ENCODE measurements around the gene CUX1. TPM values are rescaled to one million over a fixed set of nuclear protein-coding genes. Genes with fewer than 3 reads are reported as not detected.
"Not testable (repeated sequence)": the region's sequence is repeated elsewhere in the genome, so short reads cannot be mapped to it uniquely, and the experiment has no call there.

CUX1 gene
- total RNA-seq, 2 donors from 2014 or later: 8.6 to 23.3 TPM

DNA sequence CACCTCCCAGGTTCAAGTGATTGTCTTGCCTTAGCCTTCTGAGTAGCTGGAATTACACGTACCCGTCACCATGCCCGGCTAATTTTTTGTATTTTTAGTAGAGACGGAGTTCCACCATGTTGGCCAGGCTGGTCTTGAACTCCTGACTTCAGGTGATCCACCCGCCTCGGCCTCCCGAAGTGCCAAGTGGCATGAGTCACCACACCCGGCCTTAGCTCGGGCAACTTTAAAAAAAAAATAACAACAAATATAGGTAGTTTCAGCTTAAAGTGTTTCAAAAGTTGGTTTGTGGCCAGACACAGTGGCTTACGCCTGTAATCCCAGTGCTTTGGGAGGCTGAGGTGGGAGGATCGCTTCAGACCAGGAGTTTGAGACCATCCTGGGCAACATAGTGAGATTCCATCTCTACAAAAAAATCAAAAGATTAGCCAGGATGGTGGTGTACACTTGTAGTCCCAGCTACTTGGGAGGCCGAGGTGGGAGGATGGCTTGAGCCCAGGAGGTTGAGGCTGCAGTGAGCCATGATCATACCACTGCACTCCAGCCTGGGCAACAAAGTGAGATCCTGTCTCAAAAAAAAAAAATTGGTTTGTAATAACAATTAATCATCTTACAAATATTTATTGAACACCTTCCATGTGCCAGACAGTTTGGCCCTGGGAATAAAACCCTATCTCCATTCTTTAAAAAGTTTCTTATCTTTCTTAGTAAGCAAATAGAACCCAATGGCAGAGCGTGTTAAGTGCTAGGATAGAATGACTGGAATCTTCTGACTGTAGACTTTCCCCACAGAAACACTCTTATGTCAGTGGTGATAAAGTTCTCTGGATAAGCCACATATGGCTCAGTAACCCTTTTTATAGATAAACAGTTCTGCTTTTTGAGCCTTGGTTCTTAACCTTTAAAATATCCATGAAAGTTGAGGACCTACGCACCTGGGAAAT lies 104.4 kb downstream of the CUX1 start:
- peak overlapping the region in 1 of 2 donors; percentile 41 for H3K27ac Mint-ChIP-seq
- not testable (repeated sequence) for DNase-seq (ENCODE audit: low spot score in 2 of 2); H3K36me3 Mint-ChIP-seq; ATAC-seq; H3K9me3 Mint-ChIP-seq

DNA sequence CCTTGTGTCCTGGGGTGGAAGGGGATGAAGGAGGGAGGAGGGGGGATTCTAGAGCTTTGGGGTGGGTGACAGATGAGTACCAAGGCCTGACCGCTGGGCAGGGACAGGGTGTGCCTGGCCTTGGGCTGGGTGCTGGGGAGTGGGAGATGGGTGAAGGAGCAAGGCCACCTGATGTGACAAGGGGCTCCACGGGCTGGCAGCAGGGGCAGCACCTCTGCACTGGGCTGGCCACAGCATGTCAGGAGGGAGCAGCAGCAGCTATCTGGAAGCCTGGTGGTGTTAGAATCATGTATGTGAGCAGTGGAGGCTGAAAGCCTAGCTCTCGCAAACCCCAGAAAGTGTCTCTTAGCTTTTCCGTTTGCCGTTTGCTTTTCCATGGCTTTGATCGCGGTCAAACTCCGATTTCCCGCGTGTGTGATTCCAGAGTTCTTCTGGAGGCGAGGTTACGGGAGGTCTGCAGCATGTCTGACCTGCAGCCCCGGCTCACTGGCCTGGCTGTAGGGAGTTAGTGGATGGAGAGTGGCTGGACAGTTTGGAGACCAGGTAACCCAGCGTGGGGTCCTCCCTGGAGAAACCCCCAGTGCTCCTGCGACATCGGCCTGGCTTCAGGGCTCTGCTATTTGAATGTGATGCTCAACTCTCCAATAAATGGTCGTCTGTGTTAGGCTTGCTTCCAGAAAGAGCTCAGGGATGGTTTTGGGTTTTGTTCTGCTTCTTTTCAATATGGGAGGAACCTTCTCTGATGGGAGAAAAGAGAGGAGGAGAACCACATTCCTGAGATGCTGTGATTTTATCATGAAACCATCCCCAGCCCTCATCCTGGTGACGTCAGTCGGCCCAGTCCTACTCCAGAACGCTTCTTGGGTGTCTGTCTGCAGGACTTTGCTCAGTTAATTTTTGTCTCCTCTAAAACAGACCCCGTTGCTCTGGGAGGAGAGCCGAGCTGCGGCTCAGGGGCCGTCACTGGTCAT lies 105.5 kb downstream of the CUX1 start:
- ATAC-seq (no peak), DNase-seq (ENCODE audit: low spot score in 2 of 2) (no peak)
- Mint-ChIP-seq H3K27ac (peak overlapping the region; percentile 36 to 41), H3K36me3 (no peaks in the 10 kb centered on the region), H3K9me3 (no peaks in the 10 kb centered on the region)

DNA sequence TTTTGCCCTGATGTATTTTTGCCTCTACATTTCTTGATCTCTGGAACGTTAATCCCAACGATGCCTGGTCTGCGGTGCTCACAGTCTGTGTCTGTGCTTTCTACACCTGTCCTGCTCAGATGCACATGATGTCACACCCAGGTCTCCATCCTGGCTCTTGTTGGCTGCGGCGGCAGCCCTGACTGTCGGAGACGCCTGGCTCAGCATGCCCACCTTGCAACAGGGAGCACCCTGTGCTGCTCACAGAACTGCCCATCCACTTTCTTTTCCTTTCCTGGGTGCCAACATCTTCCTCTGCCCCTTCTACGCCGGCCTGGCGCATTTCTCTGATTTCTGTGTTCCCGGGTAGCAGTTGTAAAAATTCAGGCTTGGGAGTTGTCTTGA lies 106.2 kb downstream of the CUX1 start:
- H3K9me3 Mint-ChIP-seq: no peaks in the 10 kb centered on the region
- H3K27ac Mint-ChIP-seq: peak overlapping the region; percentile 13 to 48
- H3K36me3 Mint-ChIP-seq: no peaks in the 10 kb centered on the region
- ATAC-seq: no peak
- DNase-seq (ENCODE audit: low spot score in 2 of 2): no peak

DNA sequence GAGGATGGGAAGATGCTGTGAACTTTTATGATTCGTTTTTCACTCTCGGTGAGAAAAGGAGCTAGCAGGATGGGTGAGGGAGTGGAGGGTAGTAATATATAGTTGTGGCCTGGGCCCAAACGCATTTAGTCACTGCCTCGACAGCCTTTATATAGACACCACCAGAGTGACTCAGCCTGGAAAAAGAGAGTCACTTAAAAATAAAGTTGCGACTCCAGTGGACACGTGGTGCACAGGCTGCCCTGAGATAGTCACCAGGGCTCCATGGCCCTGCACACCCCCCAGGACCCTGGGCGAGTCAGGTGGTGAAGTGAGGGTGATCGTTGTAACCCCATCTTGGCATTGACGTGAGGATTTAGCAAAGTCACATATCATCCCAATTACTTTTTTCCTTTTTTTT lies 106.7 kb downstream of the CUX1 start:
- Mint-ChIP-seq H3K9me3 (no peaks in the 10 kb centered on the region), H3K27ac (peak overlapping the region; percentile 13 to 48), H3K36me3 (no peaks in the 10 kb centered on the region)
- peak in 1 of 2 donors; percentile 6 for DNase-seq (ENCODE audit: low spot score in 2 of 2)
- ATAC-seq: peak; percentile 90 to 97

DNA sequence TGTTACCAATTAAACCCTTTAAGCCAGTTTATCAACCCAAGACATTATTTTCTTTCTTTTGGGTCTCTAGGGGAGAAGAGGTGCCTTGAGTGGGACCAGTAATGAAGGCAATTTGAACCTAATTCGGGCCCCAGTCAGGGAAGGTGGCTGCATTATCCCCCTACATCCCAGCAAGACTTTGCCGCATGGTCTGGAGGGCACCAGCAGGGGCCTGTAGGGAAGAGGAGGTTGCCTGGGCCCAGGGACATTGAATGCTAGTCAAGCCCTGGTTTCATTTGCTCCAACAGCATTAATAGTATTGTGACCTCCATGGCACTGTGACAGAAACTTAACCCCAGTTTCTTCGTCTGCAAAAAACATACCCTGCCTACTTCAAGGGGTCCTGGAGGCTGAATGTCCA lies 108.8 kb downstream of the CUX1 start:
- H3K27ac Mint-ChIP-seq: no peak overlapping the region
- H3K36me3 Mint-ChIP-seq: peaks cover 0 to 7% of the 10 kb centered on the region in 2 donors
- no peak for ATAC-seq
- DNase-seq (ENCODE audit: low spot score in 2 of 2): no peak
- no peaks in the 10 kb centered on the region for H3K9me3 Mint-ChIP-seq

DNA sequence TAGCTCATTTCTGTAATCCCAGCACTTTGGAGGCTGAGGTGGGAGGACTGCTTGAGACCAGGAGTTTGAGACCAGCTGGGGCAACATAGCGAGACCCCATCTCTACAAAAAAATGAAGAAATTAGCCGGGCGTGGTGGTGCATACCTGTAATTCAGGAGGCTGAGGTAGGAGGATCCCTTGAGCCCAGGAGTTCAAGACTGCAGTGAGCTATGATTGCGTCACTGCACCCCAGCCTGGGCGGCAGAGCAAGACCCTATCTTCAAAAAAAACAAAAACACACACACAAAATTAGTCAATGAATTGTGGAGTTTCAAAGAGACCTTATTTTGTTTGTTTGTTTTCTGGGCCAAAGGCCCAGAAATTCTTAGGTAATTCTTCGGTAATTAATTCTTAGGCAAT lies 110.0 kb downstream of the CUX1 start:
- H3K27ac Mint-ChIP-seq: no peak overlapping the region
- DNase-seq (ENCODE audit: low spot score in 2 of 2) (no peak), ATAC-seq (no peak)
- peaks cover 0 to 7% of the 10 kb centered on the region in 2 donors for H3K36me3 Mint-ChIP-seq
- no peaks in the 10 kb centered on the region for H3K9me3 Mint-ChIP-seq

DNA sequence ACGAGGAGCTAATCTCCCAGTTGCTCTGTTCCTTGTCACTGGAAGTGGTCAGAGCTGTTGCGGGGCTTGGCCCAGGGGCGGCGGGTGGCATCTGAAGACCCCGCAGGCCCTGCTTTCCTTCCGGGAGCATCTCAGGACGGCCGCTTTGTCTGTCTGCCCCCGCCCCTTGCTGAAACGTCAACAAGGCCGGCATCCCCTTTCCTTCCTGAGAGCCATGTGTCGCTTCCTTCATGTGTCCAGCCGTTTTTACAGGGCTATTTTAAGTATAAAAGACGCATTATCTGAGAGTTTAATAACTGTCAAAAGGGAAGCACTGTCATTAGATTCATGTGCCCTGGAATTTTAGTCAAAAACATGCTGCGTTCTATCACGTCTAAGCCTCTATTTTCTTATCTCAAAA lies 110.4 kb downstream of the CUX1 start:
- ATAC-seq (no peak), DNase-seq (ENCODE audit: low spot score in 2 of 2) (no peak)
- H3K27ac Mint-ChIP-seq: no peak overlapping the region
- peaks cover 0 to 7% of the 10 kb centered on the region in 2 donors for H3K36me3 Mint-ChIP-seq
- H3K9me3 Mint-ChIP-seq: no peaks in the 10 kb centered on the region

DNA sequence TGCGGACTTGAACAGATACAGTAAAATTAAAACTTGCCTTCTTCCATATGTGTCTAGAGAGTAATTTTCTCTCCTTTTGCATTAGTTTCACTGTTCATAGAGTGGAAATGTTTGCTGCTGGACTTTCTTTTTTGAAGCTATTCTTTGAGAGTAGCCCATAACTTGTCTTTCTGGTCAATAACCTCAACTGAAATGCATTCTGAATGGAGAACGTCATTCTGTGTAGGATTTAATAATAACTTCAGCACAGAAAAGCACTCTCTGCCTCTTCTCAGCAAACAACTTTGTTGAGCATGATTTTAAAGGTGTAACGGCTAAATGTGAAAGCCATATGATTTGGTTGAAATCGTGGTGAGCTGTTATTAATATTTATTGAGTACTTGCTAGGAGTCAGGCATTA lies 111.8 kb downstream of the CUX1 start:
- DNase-seq (ENCODE audit: low spot score in 2 of 2): no peak
- no peaks in the 10 kb centered on the region for H3K9me3 Mint-ChIP-seq
- no peak overlapping the region for H3K27ac Mint-ChIP-seq
- H3K36me3 Mint-ChIP-seq: peaks cover 0 to 7% of the 10 kb centered on the region in 2 donors
- ATAC-seq: no peak

DNA sequence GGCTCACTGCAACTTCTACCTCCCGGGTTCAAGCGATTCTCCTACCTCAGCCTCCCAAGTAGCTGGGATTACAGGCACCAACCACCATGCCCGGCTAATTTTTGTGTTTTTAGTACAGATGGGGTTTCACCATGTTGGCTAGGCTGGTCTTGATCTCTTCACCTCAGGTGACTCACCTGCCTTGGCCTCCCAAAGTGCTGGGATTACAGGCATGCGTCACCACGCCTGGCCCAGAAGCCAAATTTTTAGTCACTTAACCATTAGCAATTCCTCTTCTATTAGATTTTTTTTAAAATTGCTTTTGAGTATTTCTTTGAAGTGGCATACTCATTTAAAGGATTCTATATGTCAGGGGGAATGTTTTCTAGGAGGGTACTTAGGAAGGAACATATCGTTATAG lies 112.5 kb downstream of the CUX1 start:
- H3K27ac Mint-ChIP-seq; H3K9me3 Mint-ChIP-seq; DNase-seq (ENCODE audit: low spot score in 2 of 2); H3K36me3 Mint-ChIP-seq; ATAC-seq: not testable (repeated sequence)

DNA sequence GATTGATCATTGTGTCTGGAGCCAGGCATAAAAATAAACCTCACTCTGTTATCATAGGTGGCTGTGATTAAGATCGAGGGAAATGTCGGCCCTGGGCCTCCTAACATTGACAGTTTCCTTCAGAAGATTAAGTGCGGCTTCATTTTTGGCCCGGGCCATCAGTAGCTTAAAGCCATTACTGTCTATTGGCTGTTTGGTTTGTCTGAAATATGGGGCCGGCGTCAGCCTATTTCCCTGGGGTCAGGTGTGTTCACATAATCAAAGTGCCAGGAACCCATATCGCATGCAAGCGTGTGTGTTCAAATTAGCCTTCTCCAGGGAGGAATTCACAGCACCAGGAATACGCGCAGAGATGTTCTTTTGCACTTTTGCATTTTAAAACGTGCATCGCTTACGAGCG lies 114.7 kb downstream of the CUX1 start:
- Mint-ChIP-seq H3K9me3 (no peaks in the 10 kb centered on the region), H3K36me3 (peaks cover 0 to 7% of the 10 kb centered on the region in 2 donors), H3K27ac (no peak overlapping the region)
- ATAC-seq (no peak), DNase-seq (ENCODE audit: low spot score in 2 of 2) (no peak)

DNA sequence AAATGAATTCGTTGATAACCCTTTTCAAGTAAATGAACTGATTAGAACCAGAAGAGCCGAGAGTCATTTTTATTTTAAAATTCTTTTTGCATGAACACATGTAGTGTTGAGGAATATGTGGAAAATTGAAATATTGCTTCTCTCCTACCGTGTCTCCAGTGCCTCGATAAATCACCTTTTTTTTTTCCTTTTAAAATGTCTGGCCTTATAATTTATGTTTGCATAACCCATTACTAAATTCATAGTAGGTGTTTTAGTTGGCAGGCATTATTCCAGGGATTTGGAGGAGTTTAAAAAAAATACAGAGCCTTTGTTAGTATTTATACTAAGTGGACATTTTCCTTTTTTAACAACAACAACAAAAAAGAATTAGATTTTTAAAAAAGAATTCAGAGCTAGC lies 115.6 kb downstream of the CUX1 start:
- peaks cover 0 to 7% of the 10 kb centered on the region in 2 donors for H3K36me3 Mint-ChIP-seq
- H3K9me3 Mint-ChIP-seq: no peaks in the 10 kb centered on the region
- H3K27ac Mint-ChIP-seq: no peak overlapping the region
- no peak for DNase-seq (ENCODE audit: low spot score in 2 of 2)
- ATAC-seq: no peak

DNA sequence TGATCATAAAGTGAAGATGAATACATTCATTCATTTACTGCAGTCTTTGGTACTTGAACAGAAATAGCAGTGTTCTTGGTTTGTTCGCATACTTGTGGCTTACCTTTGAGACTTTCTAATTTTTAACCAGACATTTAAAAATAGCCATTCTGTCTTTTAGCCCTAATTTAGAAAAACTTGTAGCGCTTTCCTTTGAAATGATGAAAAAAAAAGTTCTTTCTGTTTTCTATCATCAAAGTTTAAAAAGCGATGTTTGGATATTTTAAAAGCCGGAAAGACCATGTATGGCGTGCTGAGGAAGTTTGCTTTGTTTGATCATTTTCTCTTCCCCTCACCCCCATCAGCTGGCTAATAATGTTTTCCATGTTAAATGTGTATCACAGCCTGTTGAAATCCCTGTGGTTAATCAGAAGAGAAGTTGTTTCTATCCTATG lies 116.3 kb downstream of the CUX1 start:
- Mint-ChIP-seq H3K36me3 (peaks cover 0 to 7% of the 10 kb centered on the region in 2 donors), H3K9me3 (no peaks in the 10 kb centered on the region), H3K27ac (no peak overlapping the region)
- no peak for ATAC-seq
- no peak for DNase-seq (ENCODE audit: low spot score in 2 of 2)

DNA sequence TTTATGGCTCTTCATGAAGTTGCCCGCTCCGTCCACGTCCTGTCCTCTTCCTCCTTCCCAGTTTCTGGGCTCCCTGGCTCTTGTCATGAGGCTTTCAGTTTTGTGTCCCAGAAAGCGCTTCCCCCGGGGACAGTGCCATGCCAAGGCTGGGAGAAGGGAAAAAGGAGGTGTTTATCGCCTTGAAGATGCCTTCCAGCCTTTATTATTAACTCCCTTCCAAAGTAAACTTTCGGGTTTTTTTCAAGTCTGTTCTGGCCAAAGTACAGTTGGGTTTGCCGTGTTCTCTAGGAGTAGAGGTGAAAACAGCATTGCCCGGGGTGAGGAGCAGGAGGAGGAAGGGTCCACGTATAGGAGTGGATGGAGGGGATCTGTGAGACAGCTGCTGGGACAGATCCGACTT lies 117.2 kb downstream of the CUX1 start:
- H3K36me3 Mint-ChIP-seq: peaks cover 0 to 7% of the 10 kb centered on the region in 2 donors
- H3K27ac Mint-ChIP-seq: no peak overlapping the region
- ATAC-seq (no peak), DNase-seq (ENCODE audit: low spot score in 2 of 2) (no peak)
- no peaks in the 10 kb centered on the region for H3K9me3 Mint-ChIP-seq

DNA sequence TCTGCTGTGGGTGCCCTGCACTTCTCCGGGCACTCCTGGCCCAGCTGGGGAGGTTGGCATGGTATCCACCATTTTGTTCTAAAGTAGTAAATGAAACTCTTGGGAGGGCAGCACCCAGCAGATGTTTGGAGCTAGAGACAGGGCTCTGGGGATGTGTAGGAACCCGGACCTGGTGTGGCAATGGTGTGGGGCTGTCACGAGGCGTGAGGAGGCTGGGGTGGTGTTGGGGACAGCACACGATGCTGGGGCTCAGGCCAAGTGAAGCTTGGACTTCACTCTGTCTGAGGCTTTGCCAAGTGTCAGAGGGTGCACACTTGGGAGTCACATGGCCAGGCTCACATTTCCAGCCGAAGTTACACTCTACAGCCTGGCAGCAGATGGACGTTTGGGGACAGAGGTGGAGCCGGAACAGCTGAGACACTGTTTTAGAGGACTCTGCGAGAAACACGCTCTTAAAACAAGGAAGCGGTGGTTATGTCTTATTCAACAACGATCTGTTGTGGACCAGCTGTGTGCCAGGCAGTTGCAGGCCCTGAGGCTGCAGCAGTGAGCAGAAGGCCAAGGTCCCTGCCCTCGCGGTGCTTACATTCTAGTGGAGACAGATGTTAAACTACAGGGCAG lies 118.2 kb downstream of the CUX1 start:
- Mint-ChIP-seq H3K9me3 (no peaks in the 10 kb centered on the region), H3K27ac (peak overlapping the region; percentile 66 to 79), H3K36me3 (peaks cover 0 to under 1% of the 10 kb centered on the region in 2 donors)
- DNase-seq (ENCODE audit: low spot score in 2 of 2) (no peak), ATAC-seq (no peak)

DNA sequence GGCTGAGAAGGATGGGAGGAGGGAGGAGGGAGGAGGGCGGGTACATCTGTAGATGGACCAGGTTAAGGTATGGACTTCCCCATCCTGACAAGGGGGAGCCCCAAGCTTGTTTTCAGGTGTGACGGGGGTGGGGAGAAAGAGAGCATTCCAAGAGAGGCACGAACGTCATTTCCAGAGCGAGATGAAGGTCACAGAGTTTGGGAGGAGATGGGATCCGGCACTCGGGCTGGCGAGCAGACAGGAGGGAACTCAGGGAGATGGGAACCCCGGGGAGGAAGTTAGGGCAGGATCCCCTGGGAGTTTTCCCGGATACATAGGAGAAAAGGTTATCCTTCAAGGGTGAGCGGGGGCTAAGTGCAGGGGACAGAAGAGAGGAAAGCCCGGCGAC lies 118.8 kb downstream of the CUX1 start:
- Mint-ChIP-seq H3K9me3 (no peaks in the 10 kb centered on the region), H3K27ac (peak overlapping the region in 1 of 2 donors; percentile 66), H3K36me3 (no peaks in the 10 kb centered on the region)
- ATAC-seq: no peak
- DNase-seq (ENCODE audit: low spot score in 2 of 2): no peak

DNA sequence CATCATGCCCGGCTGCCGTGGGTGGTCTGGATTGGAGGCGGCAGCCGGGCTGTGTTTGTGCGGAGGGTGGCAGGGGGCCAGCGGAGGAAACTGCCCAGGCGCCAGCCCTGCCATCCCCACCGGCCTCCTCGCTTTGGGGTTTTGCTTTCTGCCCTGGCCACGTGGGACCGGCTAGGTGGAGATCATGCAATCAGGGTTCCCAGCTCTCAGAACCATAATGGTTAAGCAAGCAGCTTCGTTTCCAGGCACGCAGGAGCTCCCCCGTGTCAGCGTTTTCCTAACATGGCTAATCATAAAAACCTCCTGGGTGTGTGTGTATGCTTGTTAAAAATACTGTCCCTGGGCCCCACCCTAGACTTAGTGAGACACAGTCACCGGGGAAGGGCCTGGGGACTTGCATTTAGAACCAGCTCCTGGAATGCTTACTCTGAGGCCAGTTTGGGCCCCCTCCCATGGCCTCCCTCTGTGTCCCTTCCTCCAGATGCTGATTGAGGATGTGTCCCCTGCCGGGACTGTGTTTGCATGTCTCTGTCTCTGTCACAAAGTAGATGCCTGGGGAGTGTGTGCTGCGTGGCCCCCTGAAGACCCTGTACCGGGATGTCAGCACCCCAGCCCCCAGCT lies 119.3 kb downstream of the CUX1 start:
- Mint-ChIP-seq H3K27ac (peak overlapping the region in 1 of 2 donors; percentile 66), H3K9me3 (no peaks in the 10 kb centered on the region), H3K36me3 (no peaks in the 10 kb centered on the region)
- ATAC-seq: no peak
- DNase-seq (ENCODE audit: low spot score in 2 of 2): no peak

Measured in activated naive CD4-positive, alpha-beta T cell treated with anti-CD3 and anti-CD28 coated beads, Interleukin-2, amount 50 U/mL, for 72 hours (primary cell).